ENCODE results near the gene UST.
"Not testable (repeated sequence)": the region's sequence is repeated elsewhere in the genome, so short reads cannot be mapped to it uniquely, and the experiment has no call there.

The UST gene

DNA sequence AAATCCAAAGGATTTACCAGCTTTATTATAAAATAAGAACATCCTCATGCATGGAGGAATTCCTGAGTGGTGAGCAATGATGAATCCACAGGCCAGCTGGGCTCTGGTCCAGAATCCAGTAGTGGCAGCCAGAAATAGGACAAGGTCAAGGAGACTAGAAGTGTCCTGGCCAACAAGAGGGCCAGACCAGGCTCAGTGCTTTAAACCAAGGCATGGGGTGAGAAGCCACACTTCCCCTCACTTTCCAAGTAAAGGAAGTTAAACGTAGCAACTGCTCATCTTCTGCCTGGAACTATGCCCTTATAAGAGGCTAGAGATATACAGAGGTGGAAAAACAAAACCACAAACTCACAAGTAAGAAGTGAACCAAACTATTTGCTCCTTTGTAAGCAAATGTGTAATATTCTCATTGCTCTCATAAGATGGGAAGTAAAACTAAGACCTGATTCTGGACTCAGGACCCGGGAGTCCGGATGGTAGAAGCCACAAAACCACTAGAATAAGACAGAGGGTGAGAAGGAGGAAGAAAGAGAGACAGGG lies 253.2 kb downstream of the UST start:
- in situ Hi-C loops (cut with MboI; ENCODE audit: low pct_unique_long_range_greater_than_20kb, low sequenced_read_pairs) = no loop called here
- DNase-seq = peak; percentile 80

GRCh38 chr6:149001422-149001821 lies 254.6 kb downstream of the UST start:
- in situ Hi-C loops (cut with MboI; ENCODE audit: low pct_unique_long_range_greater_than_20kb, low sequenced_read_pairs) = no loop called here
- DNase-seq = no peak

DNA sequence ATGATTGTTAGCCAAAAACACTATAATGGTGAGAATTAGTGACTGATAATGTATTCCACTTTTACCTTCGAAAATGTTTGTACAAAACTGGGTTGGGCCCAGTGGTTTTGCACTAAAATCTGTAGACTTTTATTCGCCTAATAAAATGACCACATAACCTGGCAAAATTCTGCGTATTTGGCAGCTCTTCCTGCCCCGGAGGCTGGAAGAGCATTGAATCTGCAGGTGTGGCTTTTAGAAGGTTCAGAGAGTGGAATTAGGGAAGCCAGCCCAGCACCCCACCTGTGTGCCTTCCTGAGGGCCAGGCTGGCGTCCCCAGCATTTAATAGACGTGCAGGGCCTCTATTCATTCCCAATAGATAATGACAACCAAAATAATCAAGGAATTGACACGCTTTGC lies 256.7 kb downstream of the UST start:
- no peak for DNase-seq
- in situ Hi-C loops (cut with MboI; ENCODE audit: low pct_unique_long_range_greater_than_20kb, low sequenced_read_pairs) = no loop called here

DNA sequence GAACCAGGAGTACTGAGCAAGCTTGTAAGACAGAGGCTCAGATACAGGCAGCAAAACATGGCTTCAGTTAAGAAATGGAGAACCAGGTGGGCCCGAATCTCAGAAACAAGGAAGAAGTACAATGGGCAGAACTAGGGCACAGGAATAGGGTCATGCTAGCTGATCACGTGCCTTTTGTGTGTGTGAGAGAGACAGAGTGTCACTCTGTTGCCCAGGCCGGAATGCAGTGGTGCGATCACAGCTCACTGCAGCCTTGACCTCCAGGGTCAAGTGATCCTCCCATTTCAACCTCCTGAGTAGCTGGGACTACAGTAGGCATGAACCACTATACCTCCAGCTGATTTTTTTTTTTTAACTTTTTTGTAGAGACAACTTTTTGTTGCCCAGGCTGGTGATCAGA lies 257.8 kb downstream of the UST start:
- no peak for DNase-seq
- in situ Hi-C loops (cut with MboI; ENCODE audit: low pct_unique_long_range_greater_than_20kb, low sequenced_read_pairs) = no loop called here

- DNase-seq; in situ Hi-C loops (cut with MboI; ENCODE audit: low pct_unique_long_range_greater_than_20kb, low sequenced_read_pairs): not testable (repeated sequence)
These were observed 259.4 kb downstream of the UST start for GRCh38 chr6:149006236-149006635.

GRCh38 chr6:149006671-149007070 lies 259.8 kb downstream of the UST start:
- in situ Hi-C loops (cut with MboI; ENCODE audit: low pct_unique_long_range_greater_than_20kb, low sequenced_read_pairs) = no loop called here
- no peak for DNase-seq

GRCh38 chr6:149007846-149008245 lies 261.0 kb downstream of the UST start:
- DNase-seq = no peak
- in situ Hi-C loops (cut with MboI; ENCODE audit: low pct_unique_long_range_greater_than_20kb, low sequenced_read_pairs) = no loop called here

GRCh38 chr6:149008741-149009140 lies 261.9 kb downstream of the UST start:
- in situ Hi-C loops (cut with MboI; ENCODE audit: low pct_unique_long_range_greater_than_20kb, low sequenced_read_pairs) = no loop called here
- DNase-seq = no peak

DNA sequence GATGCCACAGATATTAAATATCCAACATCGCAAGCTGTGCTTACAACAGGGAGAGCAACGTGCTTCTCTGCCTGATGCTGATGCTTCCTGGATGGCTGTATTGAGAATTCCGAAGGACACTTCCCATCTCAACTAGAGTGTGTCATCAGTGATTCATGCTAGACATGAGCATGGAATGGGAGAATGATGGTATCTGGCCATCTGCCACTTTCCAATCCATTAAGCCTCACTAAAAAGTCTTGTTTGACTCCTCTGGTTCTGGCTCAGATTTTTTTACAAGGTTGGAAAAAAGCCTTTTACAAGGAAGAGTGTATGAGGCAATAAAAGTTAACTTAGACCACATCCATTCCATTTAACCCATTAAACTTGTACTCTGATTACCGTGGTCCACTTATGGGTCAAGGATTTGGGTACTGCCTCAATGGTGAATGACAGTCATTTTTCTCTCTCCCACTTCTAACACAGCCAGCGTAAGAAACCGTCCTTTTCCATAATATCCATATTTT lies 265.3 kb downstream of the UST start:
- in situ Hi-C loops (cut with MboI; ENCODE audit: low pct_unique_long_range_greater_than_20kb, low sequenced_read_pairs) = no loop called here
- no peak for DNase-seq

- in situ Hi-C loops (cut with MboI; ENCODE audit: low pct_unique_long_range_greater_than_20kb, low sequenced_read_pairs) = no loop called here
- no peak for DNase-seq
These were observed 266.9 kb downstream of the UST start for GRCh38 chr6:149013586-149014344.

DNA sequence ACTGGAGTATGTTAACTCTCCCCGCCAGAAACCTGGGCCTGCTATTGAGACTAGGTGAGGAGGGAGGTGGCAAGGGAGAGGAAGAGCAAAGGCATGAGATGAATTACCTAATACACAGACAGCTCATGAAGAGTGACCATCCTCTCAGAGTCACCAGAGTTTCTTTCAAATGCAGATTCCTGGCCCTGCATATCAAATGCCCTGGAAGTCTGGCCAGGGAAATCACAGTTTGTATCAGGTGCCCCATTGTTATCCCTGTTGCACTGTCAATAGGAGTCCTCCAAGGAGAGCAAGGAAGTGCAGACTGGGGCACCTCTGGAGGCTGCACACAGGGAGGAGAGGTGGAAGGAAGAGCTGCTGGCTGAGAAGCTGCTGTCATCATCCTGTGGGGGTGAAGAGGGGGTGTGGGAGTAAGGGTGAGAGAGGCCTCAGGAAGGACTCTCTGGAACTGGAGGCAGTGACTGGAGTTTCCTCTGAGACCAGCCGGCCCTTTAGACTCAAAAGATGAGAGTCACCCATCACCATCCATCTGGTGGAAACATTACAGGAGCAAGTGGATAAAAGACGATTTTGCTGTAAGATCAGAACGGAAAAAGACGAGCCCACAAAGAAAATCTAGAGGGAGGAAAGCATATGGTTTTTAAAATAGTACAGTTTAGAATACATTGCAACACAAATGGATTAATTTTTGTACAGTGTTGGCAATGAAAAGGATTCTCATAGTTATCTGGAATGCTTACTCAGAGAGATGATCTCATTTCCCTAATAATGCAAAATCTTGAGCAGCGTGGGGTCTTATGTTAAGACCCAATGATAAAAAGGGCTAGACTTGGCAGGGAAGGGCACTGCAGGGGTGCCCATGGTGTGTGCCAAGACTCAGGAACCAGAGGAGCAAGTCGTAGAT lies 268.1 kb downstream of the UST start:
- in situ Hi-C loops (cut with MboI; ENCODE audit: low pct_unique_long_range_greater_than_20kb, low sequenced_read_pairs) = no loop called here
- no peak for DNase-seq

- DNase-seq = peak; percentile 29
- in situ Hi-C loops (cut with MboI; ENCODE audit: low pct_unique_long_range_greater_than_20kb, low sequenced_read_pairs) = no loop called here
These were observed 269.0 kb downstream of the UST start for GRCh38 chr6:149015535-149016525.

GRCh38 chr6:149016716-149017115 lies 269.9 kb downstream of the UST start:
- DNase-seq = no peak
- in situ Hi-C loops (cut with MboI; ENCODE audit: low pct_unique_long_range_greater_than_20kb, low sequenced_read_pairs) = no loop called here

DNA sequence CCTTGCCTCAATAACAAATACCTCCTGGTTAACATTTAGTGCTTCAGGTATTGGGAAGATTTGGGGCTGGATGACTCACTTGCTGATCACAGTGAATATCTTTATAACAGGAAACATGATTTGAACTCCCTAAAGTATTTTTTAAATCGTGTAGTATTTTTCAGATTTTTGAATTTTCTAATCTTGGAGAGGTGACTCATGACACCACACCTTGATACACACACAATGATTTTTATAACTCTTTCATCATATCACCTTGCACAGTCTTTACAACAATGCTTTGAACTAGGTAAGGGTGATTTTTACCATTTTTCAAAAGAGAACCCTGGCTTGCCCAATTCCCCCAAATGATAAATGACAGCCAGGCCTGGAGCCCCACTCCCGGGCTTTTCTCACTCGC lies 273.5 kb downstream of the UST start:
- no peak for DNase-seq
- in situ Hi-C loops (cut with MboI; ENCODE audit: low pct_unique_long_range_greater_than_20kb, low sequenced_read_pairs) = no loop called here

GRCh38 chr6:149024361-149024760 lies 277.5 kb downstream of the UST start:
- in situ Hi-C loops (cut with MboI; ENCODE audit: low pct_unique_long_range_greater_than_20kb, low sequenced_read_pairs) = no loop called here
- no peak for DNase-seq

DNA sequence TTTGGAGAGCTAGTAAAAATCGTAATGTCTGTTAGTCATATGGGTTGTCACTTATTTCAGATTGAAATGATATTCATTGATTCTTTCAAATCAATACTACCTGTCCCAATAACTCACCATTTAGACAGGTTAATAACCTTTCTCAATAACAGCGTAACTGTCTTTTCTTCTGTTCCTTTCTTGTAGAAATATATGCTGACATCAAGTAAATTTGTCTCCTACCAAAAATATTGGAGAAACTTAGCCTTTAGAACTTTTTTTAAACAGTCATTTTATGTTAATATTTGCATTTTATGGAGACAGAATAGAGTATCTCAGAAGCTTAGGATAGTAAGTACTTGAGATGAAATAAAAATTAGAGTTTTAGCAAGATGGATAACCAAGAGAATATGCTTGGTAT lies 278.2 kb downstream of the UST start:
- no peak for DNase-seq
- in situ Hi-C loops (cut with MboI; ENCODE audit: low pct_unique_long_range_greater_than_20kb, low sequenced_read_pairs) = no loop called here

GRCh38 chr6:149026530-149026942 lies 279.7 kb downstream of the UST start:
- in situ Hi-C loops (cut with MboI; ENCODE audit: low pct_unique_long_range_greater_than_20kb, low sequenced_read_pairs) = no loop called here
- DNase-seq = peak; percentile 86

DNA sequence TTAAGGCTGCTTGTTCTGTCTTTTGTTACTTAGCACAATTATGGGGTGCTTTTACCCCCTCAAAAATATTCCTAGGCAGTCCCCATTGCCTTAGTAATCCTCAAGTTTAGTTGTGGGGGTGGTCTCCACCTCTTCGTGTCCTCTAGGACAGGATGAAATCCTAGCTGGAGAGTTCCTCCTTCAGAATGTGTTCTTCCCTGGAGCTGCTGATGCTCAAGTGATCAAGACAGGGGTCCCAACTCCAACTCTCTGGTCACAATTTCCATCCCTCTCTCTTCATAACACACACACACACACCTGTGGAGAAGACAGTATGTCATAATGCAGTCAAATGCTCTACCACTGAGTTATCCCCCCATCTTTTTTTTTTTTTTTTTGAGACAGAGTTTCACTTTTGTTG lies 280.7 kb downstream of the UST start:
- in situ Hi-C loops (cut with MboI; ENCODE audit: low pct_unique_long_range_greater_than_20kb, low sequenced_read_pairs) = no loop called here
- DNase-seq = no peak

All from KBM-7 (cell line).